GM18505 (cell line): ENCODE measurements around the gene QSOX1.

Experiments
- ATAC-seq: cut with Tn5 transposase; IDR thresholded peaks from one replicate; pipeline ENCODE4 v1.9.1; 2021; ENCODE audit not compliant: unreplicated experiment
- POLR2A ChIP-seq: IDR thresholded peaks from 4 replicates; pipeline ENCODE4 v1.6.1; 2011; ENCODE audit warnings: borderline replicate concordance; ENCODE audit not compliant: insufficient read depth, insufficient read length; ENCODE audit errors: extremely low read depth

QSOX1 gene

GRCh38 chr1:180239145-180240096 is 84.8 kb downstream of the QSOX1 start:
- TF ChIP-seq POLR2A: no peak
- ATAC-seq: no peak

GRCh38 chr1:180241716-180242544 is 87.3 kb downstream of the QSOX1 start:
- ATAC-seq: no peak
- TF ChIP-seq POLR2A: no peak

GRCh38 chr1:180243517-180244221 is 89.0 kb downstream of the QSOX1 start:
- ATAC-seq: no peak
- TF ChIP-seq POLR2A: no peak

GRCh38 chr1:180244840-180245239 is 90.2 kb downstream of the QSOX1 start:
- no peak for TF ChIP-seq POLR2A
- no peak for ATAC-seq

- no peak for ATAC-seq
- TF ChIP-seq POLR2A: no peak
Observed at GRCh38 chr1:180246579-180246978, 91.9 kb downstream of the QSOX1 start.

- no peak for TF ChIP-seq POLR2A
- no peak for ATAC-seq
Observed at GRCh38 chr1:180247061-180247460, 92.4 kb downstream of the QSOX1 start.

- no peak for ATAC-seq
- TF ChIP-seq POLR2A: no peak
Observed at GRCh38 chr1:180247580-180247979, 92.9 kb downstream of the QSOX1 start.

- no peak for ATAC-seq
- TF ChIP-seq POLR2A: no peak
Observed at GRCh38 chr1:180248176-180248575, 93.5 kb downstream of the QSOX1 start.

GRCh38 chr1:180248731-180249681 is 94.3 kb downstream of the QSOX1 start:
- no peak for ATAC-seq
- no peak for TF ChIP-seq POLR2A

GRCh38 chr1:180249725-180250498 is 95.2 kb downstream of the QSOX1 start:
- no peak for TF ChIP-seq POLR2A
- no peak for ATAC-seq

GRCh38 chr1:180250499-180250770 is 95.8 kb downstream of the QSOX1 start:
- no peak for TF ChIP-seq POLR2A
- ATAC-seq: no peak
